ENCODE measurements around the gene CD70.
"Not testable (repeated sequence)": the region's sequence is repeated elsewhere in the genome, so short reads cannot be mapped to it uniquely, and the experiment has no call there.

Gene CD70

DNA sequence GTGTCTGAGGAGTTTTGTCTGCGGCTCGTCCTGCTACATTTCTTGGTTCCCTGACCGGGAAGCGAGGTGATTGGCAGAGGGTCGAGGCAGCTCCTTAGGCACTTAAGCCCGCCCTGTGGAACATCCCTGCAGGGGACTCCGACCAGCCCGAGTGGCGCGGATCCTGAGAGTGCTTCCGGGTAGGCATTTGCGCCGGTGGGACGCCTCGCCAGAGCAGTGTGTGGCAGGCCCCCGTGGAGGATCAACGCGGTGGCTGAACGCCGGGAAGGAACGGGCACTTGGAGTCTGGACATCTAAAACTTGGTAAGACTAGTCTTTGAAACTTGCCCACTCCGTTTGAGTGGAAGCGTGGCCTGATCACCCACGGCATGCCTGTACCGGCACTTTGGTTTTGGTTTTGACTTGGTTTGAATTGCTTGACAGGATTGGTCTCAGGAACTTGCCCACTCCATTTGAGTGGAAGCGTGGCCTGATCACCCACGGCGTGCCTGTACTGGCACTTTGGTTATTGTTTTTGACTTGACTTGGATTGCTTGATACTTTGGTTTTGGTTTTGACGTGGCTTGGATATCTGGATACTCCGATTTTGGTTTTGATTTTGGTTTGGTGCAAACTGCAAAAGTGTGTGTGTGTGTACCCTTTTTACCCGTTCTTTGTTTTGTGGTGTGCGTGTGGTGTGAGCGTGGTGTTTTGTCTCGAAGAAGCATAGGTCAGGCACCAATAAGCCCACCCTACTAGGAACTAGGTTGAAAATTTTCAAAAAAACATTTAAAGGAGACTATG, 6.7 kb upstream of the CD70 start:
- not testable (repeated sequence) for DNase-seq

DNA sequence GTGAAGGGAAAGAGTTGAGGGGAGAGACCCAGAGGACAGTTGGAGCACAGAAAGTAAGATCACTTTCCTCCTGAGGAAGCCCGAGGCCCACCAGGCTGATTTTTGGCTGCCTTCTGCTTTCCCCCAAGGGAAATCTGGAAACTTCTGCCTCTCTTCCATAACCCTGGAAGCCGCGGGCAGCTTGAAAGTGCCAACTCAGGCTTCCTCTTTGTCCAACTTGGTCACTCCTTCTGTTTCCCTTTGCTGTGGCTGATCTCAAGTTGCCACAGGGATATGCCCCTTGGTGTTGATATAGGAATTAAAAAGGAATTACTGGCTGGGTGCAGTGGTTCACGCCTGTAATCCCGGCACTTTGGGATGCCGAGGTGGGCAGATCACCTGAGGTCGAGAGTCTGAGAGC, 5.7 kb upstream of the CD70 start:
- DNase-seq, result peak in 3 of 4 experiments; percentile 36 to 54 (median 50)

DNA sequence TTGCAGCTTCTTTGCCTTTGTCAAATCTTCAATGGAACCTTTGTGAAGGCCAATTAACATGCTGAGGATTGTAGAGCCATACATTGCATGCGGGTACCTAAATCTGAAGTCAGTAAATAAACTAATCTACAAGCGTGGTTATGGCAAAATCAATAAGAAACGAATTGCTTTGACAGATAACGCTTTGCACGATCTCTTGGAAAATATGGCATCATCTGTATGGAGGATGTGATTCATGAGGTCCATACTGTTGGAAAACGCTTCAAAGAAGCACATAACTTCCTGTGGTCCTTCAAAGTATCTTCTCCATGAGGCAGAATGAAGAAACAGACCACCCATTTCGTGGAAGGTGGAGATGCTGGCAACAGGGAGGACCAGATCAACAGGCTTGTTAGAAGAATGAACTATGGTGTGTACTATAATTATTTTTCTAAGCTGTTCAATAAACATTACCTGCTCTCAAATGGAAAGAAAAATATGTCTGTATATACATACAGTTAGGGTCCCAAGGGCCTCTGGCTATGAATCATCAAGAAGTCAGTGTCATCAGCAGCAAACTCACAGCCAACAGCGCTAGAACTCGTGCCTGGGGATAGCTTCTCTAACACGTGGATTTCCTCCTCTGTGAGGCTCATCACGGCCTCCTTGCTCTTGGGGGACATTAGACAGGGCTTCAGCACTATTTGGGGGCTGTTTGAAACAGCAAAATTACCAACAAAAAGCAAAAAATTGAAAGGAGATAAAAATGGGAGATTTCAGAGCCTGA, 2.9 kb upstream of the CD70 start:
- DNase-seq, result no peak

DNA sequence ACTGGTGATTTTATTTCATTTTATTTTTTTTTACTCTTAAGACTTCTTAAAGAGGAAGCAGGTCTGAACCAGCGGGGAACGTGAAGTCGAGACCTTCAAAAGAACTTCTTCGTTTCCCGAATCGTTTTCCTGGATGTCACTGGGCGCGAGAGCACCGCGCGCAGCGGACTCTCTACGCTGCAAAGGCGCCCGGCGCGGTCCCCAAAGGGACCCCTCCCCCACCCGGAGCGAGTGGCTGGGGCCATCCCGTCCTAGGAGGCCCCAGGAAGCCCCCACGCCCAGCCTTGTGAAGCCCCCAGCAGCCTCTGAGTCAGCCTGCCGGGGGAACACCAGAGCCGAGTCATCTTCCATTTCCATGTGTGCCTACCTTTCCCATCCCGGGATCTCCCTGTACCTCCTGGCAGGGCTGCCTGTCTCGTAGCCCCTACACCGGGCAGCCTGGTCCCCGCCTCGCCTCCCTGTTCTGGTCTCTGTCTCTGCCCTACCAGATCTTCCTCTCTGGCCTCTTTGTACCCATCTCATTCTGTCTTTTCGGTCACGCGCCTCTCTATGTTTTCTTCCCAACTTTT, 608 bp downstream of the CD70 start:
- peak; percentile 33 to 60 (median 54) for DNase-seq

DNA sequence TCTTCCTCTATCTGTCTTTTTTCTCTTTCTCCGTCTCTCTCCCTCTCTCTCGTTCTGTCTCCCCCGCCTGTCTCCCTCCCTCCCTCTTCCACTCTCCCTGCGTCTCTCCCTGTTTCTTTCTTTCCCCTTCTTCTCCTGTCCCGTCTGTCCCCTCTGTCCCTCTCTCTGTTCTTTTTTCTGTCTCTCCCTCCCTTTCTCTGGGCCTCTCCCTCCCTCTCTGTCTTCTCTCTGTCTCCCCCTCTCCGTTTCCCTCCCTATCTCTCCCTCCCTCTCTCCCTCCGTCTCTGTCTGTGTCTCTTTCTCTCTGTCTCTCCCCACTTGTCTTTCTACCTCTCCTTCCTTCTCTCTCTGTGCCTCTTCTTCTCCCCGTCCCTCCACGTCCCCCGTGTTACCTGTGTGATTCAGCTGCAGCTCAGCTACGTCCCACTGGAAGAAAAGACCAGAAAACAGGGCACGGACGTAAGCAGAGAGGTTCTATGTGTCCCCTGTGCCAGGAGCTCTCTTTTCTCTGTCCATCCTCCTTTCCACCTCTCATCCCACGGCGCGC, 1.2 kb downstream of the CD70 start:
- no peak for DNase-seq

DNA sequence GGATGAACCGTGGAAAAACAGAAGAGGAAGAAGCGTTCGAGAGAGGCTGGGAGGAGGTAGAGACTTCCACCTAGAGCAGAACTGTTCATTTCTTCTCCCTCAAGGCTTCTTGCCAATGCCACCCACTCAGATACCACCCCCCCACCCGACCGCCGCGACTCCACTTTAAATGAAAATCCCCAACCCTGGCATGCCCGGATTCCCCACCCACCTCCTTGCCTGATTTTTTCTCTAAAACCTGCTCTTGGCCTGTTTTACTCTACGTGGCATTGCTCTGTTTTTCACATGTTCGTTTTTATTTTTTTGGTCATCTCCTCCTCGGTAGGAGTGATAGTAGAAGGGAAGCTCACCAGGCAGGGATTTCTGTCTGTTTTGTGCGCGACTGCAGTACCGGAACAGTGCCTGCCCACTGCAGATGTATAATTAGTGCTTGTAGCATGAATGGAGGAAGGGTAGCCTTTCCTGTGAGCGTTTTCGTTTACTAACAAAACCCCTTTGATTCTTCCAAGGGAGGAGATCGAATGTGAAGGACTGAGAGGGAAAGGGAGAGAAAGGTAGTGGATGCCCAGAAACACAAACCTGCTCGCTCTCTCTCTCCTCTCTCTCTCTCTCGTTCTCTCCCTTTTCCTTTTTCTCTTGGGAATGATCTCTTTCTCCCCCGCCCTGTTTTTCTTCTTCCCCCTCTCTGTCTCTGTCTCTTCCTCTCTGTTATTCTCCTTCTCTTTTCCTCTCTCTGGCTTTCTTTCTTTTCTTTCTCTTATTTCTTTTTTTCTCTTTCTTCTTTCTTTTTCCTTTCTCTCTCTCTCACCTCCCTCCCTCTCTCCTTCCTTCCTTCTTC, 2.2 kb downstream of the CD70 start:
- peak in 2 of 4 experiments; percentile 46 to 52 for DNase-seq

DNA sequence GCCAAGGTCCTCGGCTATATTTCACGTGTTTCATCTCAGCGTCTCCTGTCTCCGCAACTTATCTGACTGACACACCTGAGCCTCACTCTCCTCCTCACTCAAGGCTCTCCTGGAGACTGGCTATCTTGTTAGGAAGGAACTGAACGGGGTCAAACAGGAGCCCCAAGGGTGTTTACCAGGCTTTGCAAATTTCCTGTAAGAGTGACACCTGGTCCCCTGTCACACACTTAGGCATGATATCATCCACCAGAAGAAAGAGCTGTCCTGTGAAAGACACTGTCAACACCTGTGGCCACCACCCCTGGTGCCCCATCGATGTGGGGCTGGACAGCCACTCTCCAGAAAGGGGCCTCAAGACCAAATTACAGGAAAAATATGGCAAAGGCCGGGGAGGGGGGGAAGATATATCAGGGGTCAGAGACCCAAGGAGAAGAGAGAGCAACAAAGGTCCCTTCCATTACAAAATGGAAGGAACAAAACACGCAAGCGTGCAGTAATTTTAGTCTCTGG, 2.9 kb downstream of the CD70 start:
- DNase-seq, result no peak

DNA sequence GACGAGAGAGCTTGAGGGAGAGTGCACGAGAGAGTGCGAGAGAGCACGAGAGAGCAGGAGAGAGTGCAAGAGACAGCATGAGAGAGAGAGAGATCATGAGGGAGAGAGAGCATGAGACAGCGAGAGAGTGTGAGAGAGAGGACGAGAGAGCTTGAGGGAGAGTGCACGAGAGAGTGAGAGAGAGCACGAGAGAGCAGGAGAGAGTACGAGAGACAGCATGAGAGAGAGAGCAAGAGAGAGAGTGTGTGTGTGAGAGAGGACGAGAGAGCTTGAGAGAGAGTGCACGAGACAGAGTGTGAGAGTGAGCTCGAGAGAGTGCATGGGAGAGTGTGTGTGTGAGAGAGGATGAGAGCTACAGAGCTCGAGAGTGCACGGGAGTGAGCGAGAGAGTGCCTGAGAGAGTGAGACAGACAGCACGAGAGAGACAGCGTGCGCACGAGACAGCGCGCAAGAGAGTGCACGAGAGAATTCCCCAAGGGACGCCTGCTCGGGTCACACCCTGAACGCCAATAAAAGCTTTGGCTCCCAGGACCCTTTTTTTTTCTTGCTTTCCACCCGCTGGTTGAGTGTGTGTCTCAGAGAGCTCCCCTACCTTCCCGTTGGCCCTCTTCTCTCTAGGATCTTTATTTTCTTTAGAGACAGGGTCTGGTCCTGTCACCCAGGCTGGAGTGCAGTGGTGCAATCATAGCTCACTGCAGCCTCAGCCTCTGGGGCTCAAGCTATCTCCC, 3.7 kb downstream of the CD70 start:
- peak in 1 of 4 experiments; percentile 36 for DNase-seq

DNA sequence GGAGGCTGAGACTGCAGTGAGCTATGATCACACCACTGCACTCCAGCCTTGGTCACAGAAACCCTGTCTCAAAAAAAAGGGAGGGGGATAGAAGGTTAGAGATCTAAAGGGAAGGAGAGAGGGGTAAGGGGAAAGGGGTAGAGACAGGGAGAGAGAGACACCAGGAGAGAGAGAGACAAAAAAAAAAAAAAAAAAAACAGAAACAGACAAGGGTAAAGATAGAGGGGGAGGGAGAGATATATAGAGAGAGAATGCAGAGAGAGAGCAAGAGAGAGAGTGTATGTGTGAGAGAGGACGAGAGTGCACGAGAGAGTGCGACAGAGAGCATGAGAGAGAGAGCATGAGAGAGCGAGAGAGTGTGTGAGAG, 4.2 kb downstream of the CD70 start:
- no peak for DNase-seq

DNA sequence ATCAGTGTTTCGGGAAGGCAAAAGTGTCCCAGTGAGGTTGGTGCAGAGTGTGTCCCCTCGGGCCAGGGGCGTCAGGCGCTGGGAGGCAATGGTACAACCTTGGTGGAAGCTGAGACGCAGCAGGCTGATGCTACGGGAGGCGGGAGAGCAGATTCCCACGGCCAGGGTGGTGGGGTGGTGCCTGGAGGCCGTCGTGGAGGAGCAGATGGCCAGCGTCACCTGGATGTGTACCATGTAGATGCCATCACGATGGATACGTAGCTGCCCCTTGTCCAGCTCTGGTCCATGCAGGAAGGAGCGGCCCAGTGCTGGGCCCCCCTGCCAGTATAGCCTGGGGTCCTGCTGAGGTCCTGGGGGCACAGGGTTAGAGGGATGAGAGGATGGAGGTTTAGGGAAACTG, 4.9 kb downstream of the CD70 start:
- DNase-seq, result no peak

DNA sequence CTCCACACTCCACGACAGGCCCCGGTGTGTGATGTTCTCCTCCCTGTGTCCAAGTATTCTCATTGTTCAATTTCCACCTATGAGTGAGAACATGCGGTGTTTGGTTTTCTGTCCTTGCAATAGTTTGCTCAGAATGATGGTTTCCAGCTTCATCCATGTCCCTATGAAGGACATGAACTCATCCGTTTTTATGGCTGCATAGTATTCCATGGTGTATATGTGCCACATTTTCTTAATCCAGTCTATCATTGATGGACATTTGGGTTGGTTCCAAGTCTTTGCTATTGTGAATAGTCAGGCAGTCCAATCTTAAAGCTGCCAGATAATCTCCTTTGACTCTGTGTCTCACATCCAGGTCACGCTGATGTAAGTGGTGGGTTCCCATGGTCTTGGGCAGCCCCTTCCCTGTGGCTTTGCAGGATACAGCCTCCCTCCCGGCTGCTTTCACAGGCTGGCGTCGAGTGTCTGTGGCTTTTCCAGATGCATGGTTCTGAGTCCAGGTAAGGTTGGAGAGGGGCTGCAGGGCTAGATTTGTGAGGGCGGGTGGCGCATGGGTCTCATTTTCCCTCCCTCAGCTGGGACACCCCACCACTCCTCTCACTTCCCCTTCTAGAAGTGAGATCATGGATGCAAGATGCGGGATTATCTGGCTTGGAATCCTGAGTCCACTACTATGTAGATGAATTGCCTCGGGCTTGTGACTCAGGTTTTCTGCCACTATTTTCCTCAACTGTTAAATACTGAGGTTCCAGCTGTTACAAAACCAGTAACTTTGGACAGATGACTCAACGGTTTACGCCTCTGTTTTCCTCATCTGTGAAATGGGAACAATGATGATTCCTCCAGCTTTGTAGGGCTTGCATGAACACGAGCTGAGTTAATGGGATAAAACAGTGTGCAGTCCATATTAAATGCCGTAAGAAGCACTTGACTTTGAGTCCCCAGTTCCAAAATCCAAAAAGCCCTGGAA, 8.2 kb downstream of the CD70 start:
- DNase-seq, result not testable (repeated sequence)

DNA sequence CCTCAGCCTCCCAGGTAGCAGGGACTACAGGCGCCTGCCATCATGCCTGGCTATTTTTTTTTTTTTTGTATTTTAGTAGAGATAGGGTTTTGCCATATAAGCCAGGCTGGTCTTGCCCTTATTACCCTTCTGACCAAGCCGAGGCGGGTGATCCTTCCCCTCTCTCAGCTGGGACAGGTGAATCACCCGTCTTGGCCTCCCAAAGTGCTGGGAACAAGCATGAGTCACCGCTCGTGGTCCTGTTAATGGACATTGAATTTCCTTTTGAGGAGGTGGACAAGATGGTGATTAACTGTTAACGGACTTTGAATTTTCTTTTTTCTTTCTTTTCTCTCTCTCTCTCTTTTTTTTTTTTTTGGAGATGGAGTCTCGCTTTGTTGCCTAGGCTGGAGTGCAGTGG, 10.6 kb downstream of the CD70 start:
- peak in 1 of 4 experiments; percentile 54 for DNase-seq

DNA sequence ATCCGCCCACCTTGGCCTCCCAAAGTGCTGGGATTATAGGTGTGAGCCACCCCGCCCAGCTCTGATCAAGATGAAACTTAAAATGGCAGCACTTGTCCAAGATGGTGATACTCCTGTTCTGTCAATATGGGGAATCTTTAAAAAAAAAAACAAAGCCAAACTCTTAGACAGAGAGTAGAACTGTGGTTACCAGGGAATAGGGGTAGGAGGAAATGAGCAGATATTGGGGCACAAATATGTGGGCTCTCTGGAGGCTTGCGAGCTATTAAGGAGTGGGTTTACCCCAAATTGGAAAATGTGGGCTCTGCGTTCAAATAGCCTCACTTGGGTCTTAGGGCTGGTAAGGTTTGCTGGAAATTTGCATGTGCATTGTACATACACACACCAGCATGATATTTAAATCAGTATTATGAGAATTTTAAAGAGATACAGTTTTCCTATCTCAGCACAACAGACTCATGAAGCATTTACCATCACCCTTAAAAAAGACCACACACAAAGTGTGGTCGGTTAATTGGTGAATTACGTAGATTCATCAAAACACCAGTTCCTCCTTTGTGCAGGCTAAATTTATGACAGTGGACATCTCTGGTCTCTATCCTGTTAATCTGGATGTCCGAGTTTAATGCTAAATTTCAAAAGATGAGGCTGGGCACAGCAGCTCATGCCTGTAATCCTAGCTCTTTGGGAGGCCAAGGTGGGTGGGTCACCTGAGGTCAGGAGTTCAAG, 11.3 kb downstream of the CD70 start:
- no peak for DNase-seq

DNA sequence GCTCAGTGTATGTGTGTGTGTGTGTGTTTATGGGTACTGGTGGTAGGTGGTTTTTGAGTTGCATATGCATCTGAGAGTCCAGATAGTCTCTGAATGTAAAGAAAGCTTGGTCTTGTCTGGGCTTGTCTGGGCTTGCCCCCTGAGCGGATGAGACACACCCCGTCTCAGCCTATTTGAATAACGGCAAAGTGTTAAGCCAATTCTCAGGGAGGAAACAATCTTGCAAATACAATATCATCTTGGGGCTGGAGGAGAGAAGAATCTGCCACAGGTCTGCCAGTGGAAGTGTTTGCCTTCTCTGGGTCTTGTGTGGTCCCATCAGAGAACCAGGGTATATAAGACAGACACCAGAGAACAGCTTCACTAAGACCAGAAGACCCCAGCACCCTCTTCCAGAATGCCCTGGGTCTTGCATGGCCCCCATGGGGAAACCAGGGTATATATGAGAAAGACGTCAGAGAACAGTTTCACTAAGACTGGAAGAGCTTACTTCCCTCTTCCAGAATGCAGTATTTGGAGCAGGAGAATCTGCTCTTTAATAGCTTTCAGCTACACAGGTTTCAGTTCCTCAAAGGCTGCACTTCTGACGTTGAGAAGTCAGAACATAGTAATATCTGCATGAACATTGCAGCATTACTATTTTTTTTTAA, 13.3 kb downstream of the CD70 start:
- peak; percentile 82 to 97 (median 89) for DNase-seq

DNA sequence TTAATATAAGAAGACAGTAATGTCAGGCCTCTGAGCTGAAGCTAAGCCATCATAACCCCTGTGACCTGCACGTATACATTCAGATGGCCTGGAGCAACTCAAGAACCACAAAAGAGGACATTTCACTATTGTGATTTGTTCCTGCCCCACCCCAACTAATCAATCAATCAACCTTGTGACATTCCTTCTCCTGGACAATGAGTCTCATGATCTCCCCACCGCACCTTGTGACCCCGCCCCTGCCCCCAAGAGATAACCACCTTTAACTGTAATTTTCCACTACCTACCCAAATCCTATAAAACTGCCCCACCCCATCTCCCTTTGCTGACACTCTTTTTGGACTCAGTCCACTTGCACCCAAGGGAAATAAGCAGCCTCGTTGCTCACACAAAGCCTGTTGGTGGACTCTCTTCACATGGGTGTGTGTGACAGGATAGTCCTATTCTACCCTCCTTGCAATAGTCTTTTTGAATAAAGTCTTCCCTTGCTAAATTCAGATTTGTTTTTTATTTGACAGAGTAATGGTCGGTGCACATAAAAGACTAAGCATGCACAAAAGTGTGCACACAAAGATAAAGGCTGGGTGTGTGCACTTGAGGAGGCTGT, 14.0 kb downstream of the CD70 start:
- DNase-seq, result no peak

DNA sequence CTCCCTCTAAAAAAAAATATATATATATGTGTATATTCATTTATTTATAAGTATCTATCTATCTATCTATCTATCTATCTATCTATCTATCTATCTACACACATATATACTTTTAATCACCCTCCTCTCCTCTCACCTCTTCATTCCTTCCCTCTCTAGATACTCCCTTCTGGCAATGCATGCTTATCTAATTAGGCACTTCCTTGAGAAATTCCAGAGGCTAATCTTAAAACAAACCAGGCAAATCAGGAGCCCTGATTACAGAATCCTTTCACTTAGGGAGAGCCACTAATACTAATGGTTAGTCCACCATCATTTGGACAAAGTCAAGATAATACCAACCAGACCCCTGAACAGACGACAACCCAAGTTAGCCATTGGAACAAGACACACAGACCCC, 17.6 kb downstream of the CD70 start:
- DNase-seq, result no peak

DNA sequence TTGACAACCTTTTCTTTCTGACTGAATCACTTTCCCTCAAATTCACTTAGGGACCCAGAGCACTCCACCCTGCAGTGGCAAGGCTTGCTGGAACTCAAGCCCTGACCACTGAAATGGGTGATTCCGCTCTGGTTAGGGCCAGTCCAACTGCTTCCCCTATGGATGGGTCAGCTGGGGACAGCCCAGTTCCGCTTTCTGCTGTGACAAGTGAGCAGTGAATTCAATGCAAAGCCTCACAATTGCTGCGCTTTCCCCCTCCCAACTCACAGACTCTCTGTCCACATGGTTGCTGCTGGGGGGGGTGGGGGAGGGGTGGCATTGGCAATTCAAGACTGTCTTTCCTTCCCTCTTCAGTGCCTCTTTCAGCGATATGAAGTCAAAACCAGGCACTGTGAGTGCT, 18.7 kb downstream of the CD70 start:
- DNase-seq, result peak; percentile 87 to 93 (median 91)

DNA sequence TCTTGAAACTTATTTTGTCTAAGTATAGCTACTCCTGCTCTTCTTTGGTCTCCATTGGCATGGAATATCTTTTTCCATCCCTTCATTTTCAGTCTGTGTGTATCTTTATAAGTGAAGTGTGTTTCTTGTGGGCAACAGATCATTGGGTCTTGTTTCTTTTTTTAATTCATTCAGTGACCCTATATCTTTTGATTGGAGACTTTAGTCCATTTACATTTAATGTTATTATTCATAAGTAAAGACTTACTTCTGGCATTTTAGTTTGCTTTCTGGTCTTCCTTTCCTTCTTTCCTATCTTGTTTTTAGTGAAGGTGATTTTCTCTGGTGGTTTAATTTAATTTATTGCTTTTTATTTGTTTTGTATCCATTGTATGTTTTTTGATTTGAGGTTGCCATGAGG, 19.8 kb downstream of the CD70 start:
- DNase-seq, result no peak

DNA sequence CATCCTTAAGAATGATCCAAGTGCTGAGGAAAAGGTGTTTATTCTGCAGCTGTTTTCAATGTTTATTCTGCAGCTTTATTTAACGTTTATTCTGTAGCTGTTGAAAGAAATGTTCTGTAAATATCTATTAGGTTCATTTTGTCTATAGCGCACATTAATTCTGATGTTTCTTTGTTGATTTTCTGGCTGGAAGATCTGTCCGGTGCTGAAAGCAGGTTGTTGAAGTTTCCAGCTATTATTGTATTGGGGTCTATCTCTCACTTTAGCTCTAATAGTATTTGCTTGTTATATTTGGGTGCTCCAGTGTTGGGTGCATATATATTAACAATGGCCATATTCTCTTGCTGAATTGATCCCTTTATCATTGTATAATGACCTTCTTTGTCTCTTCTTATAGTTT, 20.2 kb downstream of the CD70 start:
- no peak for DNase-seq

Measured in suppressor macrophage (primary cell).